HG02852 (cell line): ENCODE results near the gene AFF1.
"Not testable (repeated sequence)": the region's sequence is repeated elsewhere in the genome, so short reads cannot be mapped to it uniquely, and the experiment has no call there.

Experiments used
- ATAC-seq: cut with Tn5 transposase; IDR thresholded peaks from one replicate; pipeline ENCODE4 v1.9.1; 2021; ENCODE audit warnings: mild to moderate bottlenecking, moderate library complexity; ENCODE audit not compliant: unreplicated experiment

The AFF1 gene

GRCh38 chr4:87010192-87010591, 75.4 kb downstream of the AFF1 start:
- ATAC-seq = no peak

GRCh38 chr4:87011340-87012034, 76.7 kb downstream of the AFF1 start:
- ATAC-seq = no peak

GRCh38 chr4:87012265-87012953, 77.6 kb downstream of the AFF1 start:
- ATAC-seq = no peak

GRCh38 chr4:87012954-87013308, 78.1 kb downstream of the AFF1 start:
- not testable (repeated sequence) for ATAC-seq

- no peak for ATAC-seq
Observed at GRCh38 chr4:87014284-87014782, 79.5 kb downstream of the AFF1 start.

GRCh38 chr4:87015416-87015815, 80.6 kb downstream of the AFF1 start:
- no peak for ATAC-seq

GRCh38 chr4:87017580-87018342, 83.0 kb downstream of the AFF1 start:
- ATAC-seq = no peak

GRCh38 chr4:87018753-87019152, 83.9 kb downstream of the AFF1 start:
- ATAC-seq = no peak

- no peak for ATAC-seq
Observed at GRCh38 chr4:87019246-87019791, 84.5 kb downstream of the AFF1 start.

- no peak for ATAC-seq
Observed at GRCh38 chr4:87019898-87020297, 85.1 kb downstream of the AFF1 start.

GRCh38 chr4:87024201-87024600, 89.4 kb downstream of the AFF1 start:
- ATAC-seq = no peak

GRCh38 chr4:87025023-87025613, 90.3 kb downstream of the AFF1 start:
- ATAC-seq = no peak

- no peak for ATAC-seq
Observed at GRCh38 chr4:87025614-87026041, 90.8 kb downstream of the AFF1 start.

- peak; percentile 96 for ATAC-seq
Observed at GRCh38 chr4:87026800-87027495, 92.1 kb downstream of the AFF1 start.

GRCh38 chr4:87029356-87029755, 94.5 kb downstream of the AFF1 start:
- no peak for ATAC-seq

GRCh38 chr4:87030124-87030523, 95.3 kb downstream of the AFF1 start:
- ATAC-seq = no peak

GRCh38 chr4:87030755-87031441, 96.1 kb downstream of the AFF1 start:
- no peak for ATAC-seq

- ATAC-seq = no peak
Observed at GRCh38 chr4:87031920-87032319, 97.1 kb downstream of the AFF1 start.

- no peak for ATAC-seq
Observed at GRCh38 chr4:87032884-87033533, 98.2 kb downstream of the AFF1 start.
